Testis (tissue), 2 donors: Measurements from ENCODE around the gene TUBGCP6.

Experiments used
- POLR2A ChIP-seq: fragments of 450-650 bp; IDR thresholded peaks from one replicate; pipeline ENCODE4 v1.6.1; 2017; ENCODE audit warnings: antibody characterized with exemption, mild to moderate bottlenecking, moderate library complexity
- TF ChIP-seq, protein P1 (sequence below), 3 experiments: fragments of 450-650 bp in 2 of 3; fragments of 200-600 bp in 1 of 3; sonication (generic) in 1 of 3; IDR thresholded peaks; one replicate each; pipeline ENCODE4 v1.5.1; 2016 to 2019; ENCODE audit warnings: antibody characterized with exemption in 3 of 3, mild to moderate bottlenecking in 2 of 3, moderate library complexity in 1 of 3

DNA sequence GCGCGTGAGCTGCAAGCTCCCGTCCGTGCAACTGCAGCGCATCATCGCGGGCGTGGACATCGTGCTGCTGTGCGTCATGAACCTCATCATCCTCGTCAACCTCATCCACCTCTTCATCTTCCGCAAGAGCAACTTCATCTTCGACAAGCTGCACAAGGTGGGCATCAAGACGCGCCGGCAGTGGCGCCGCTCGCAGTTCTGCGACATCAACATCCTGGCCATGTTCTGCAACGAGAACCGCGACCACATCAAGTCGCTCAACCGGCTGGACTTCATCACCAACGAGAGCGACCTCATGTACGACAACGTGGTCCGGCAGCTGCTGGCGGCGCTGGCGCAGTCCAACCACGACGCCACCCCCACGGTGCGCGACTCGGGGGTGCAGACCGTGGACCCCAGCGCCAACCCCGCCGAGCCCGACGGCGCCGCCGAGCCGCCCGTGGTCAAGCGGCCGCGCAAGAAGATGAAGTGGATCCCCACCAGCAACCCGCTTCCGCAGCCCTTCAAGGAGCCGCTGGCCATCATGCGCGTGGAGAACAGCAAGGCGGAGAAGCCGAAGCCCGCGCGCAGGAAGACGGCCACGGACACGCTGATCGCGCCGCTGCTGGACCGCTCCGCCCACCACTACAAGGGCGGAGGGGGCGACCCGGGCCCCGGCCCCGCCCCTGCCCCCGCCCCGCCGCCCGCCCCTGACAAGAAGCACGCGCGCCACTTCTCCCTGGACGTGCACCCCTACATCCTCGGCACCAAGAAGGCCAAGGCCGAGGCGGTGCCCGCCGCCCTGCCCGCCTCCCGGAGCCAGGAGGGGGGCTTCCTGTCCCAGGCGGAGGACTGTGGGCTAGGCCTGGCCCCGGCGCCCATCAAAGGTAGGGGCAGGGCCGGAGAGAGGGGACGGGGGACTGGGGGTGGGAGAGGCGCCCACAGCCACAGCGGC lies 67.0 kb downstream of the TUBGCP6 start:
- TF ChIP-seq, protein P1, sequence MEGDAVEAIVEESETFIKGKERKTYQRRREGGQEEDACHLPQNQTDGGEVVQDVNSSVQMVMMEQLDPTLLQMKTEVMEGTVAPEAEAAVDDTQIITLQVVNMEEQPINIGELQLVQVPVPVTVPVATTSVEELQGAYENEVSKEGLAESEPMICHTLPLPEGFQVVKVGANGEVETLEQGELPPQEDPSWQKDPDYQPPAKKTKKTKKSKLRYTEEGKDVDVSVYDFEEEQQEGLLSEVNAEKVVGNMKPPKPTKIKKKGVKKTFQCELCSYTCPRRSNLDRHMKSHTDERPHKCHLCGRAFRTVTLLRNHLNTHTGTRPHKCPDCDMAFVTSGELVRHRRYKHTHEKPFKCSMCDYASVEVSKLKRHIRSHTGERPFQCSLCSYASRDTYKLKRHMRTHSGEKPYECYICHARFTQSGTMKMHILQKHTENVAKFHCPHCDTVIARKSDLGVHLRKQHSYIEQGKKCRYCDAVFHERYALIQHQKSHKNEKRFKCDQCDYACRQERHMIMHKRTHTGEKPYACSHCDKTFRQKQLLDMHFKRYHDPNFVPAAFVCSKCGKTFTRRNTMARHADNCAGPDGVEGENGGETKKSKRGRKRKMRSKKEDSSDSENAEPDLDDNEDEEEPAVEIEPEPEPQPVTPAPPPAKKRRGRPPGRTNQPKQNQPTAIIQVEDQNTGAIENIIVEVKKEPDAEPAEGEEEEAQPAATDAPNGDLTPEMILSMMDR (IDR thresholded peaks at IDR 0.05) = no peak
- TF ChIP-seq POLR2A = no peak
